ENCODE results near the gene SPAG7.
A peak's percentile ranks its signal among the peaks of the same experiment; 100 is the strongest.

Gene SPAG7

DNA sequence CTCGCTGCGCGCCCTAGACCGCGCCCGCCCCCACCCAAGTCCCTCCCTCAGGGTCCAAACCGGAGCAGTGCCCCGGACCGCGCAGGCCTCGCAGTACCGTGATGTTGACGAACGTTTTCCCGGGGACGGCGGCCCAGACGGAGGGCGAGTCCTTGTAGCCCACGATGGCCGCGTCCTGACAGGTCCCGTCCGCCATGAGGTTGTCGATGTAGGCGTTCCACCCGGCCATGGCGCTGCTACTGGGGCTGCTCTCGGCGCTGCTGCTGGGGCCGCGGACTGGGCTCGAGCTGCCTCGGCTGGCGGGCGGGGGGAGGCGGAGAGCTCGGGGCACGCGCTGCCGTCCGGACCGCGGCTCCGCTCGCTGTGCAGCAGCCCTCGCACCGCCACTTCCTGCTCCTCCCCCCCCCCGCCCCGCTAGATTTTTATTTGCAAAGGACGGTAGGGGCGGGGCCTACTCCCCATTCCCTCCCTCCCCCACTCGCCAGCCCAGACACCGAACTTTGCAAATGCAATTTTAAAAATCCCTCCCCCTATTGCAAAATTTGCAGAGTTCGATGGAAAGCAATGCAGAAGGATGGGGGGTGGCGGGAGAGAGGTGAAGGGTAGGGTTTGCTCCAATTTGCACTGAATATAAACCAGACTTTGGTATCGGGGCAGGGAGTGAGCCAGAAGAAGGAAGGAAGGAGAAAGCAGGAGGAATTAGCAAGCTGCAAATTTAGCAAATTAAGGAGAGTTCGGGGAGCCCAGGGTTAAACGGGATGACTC is 19.3 kb downstream of the SPAG7 start, which contains the start of gene PFN1:
TSS of gene PFN1 (minus strand) at position 365 of the 765 bp plus-strand sequence. CDS start at position 229, 136 bp downstream.
- no peaks in the 10 kb centered on the region for H3K9me3 ChIP-seq (ENCODE audit: low read length)
- H3K4me1 ChIP-seq (ENCODE audit: insufficient read depth, low read length, severe bottlenecking), result peaks cover 55% of the 10 kb centered on the region
- peaks cover 9% of the 10 kb centered on the region for H3K79me2 ChIP-seq (ENCODE audit: insufficient read depth, low read length)
- H3K4me2 ChIP-seq (ENCODE audit: low read length), result peak within 1 kb of the TSS; percentile 94
- H2AFZ ChIP-seq (ENCODE audit: low read length), result no peak within 1 kb of the TSS
- H4K20me1 ChIP-seq (ENCODE audit: insufficient read depth, low read length), result no peaks in the 10 kb centered on the region
- H3K9ac ChIP-seq (ENCODE audit: low read length), result peak within 1 kb of the TSS; percentile 92
- H3F3A ChIP-seq (ENCODE audit: insufficient read depth, low read length), result peaks cover 18% of the 10 kb centered on the region
- peaks cover 46% of the 10 kb centered on the region for H3K36me3 ChIP-seq (ENCODE audit: insufficient read depth, low read length)
- TF ChIP-seq, protein P1, sequence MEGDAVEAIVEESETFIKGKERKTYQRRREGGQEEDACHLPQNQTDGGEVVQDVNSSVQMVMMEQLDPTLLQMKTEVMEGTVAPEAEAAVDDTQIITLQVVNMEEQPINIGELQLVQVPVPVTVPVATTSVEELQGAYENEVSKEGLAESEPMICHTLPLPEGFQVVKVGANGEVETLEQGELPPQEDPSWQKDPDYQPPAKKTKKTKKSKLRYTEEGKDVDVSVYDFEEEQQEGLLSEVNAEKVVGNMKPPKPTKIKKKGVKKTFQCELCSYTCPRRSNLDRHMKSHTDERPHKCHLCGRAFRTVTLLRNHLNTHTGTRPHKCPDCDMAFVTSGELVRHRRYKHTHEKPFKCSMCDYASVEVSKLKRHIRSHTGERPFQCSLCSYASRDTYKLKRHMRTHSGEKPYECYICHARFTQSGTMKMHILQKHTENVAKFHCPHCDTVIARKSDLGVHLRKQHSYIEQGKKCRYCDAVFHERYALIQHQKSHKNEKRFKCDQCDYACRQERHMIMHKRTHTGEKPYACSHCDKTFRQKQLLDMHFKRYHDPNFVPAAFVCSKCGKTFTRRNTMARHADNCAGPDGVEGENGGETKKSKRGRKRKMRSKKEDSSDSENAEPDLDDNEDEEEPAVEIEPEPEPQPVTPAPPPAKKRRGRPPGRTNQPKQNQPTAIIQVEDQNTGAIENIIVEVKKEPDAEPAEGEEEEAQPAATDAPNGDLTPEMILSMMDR (IDR thresholded peaks at IDR 0.05; ENCODE audit: low read length), result no peak
- no peak for TF ChIP-seq EZH2 (IDR thresholded peaks at IDR 0.05; ENCODE audit: borderline replicate concordance, low read length)
- H3K27me3 ChIP-seq (ENCODE audit: insufficient read depth, low read length), result no peaks in the 10 kb centered on the region
- peak within 1 kb of the TSS; percentile 100 for H3K27ac ChIP-seq (ENCODE audit: low read depth, low read length, poor library complexity, severe bottlenecking)
- peak within 1 kb of the TSS; percentile 84 for H3K4me3 ChIP-seq (ENCODE audit: low read depth, low read length, poor library complexity, severe bottlenecking)
- no peaks in the 10 kb centered on the region for H3K9me2 ChIP-seq (ENCODE audit: low read depth, low read length)

DNA sequence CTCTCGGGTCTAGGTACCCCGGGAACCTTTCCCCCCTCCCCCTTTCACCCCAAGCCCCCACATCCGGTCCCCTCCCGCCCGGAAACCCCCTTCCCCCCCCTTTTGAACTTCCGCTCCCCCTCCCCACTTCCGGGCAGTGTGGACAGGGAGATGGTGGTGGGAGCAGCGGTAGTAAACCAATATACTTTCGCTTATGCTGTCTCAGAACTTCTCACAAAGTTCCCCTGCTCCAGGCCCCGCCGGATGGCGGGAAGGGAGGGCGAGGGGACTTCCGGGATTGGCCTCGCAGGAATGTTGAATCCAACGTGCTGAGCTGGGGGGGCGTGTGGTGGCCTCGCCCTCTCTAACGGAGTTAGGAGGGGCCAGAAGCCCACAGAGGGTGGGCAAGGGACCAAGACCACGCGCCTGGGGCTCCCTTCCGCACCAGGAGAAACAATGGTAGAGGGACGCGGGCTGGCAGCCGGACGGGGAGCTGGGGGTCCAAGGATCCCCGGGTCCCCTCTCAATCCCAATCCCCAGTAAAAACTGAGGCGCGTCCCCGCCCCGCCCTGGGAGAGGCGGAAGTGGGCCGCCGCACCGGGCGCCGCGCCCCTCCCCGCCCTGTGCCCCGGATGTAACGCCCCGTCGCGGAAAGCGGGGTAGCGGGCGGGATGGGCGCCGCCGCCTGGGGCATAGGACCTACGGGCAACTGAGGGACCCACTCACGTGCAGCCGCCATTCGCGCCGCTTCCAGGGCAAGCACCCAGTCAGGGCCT is 20.0 kb downstream of the SPAG7 start:
- peaks cover 54% of the 10 kb centered on the region for H3K36me3 ChIP-seq (ENCODE audit: insufficient read depth, low read length)
- peak overlapping the region; percentile 100 for H3K27ac ChIP-seq (ENCODE audit: low read depth, low read length, poor library complexity, severe bottlenecking)
- no peaks in the 10 kb centered on the region for H3K9me2 ChIP-seq (ENCODE audit: low read depth, low read length)
- H3K79me2 ChIP-seq (ENCODE audit: insufficient read depth, low read length), result peaks cover 9% of the 10 kb centered on the region
- H4K20me1 ChIP-seq (ENCODE audit: insufficient read depth, low read length), result no peaks in the 10 kb centered on the region
- H3K4me1 ChIP-seq (ENCODE audit: insufficient read depth, low read length, severe bottlenecking), result peaks cover 60% of the 10 kb centered on the region
- no peak overlapping the region for H2AFZ ChIP-seq (ENCODE audit: low read length)
- H3F3A ChIP-seq (ENCODE audit: insufficient read depth, low read length), result peaks cover 18% of the 10 kb centered on the region
- H3K9ac ChIP-seq (ENCODE audit: low read length), result peak overlapping the region; percentile 92
- no peaks in the 10 kb centered on the region for H3K27me3 ChIP-seq (ENCODE audit: insufficient read depth, low read length)
- H3K9me3 ChIP-seq (ENCODE audit: low read length), result no peaks in the 10 kb centered on the region
- peak overlapping the region; percentile 84 for H3K4me3 ChIP-seq (ENCODE audit: low read depth, low read length, poor library complexity, severe bottlenecking)
- peak overlapping the region; percentile 94 for H3K4me2 ChIP-seq (ENCODE audit: low read length)
- TF ChIP-seq, protein P1 (IDR thresholded peaks at IDR 0.05; ENCODE audit: low read length), result no peak
- no peak for TF ChIP-seq EZH2 (IDR thresholded peaks at IDR 0.05; ENCODE audit: borderline replicate concordance, low read length)

DNA sequence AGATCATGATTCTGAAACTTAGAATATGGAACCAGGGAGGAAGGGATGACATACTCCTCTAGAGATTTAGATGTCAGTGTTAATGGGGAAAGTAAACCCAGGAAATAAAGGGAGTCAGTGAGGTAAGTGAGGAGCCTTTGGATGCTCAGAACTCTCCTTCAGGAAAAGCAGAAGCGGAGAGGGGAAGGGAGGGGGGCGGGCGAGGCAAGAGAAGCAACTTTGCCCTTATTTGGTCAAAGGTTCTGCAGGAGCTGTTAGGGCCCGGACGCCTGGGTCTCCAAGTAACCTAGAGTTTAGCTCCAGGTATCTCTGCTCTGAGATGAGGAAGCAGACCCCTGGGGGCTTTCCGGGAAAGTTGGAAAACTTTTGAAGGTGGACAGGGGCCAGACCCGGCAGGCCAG is 20.6 kb downstream of the SPAG7 start:
- peaks cover 60% of the 10 kb centered on the region for H3K36me3 ChIP-seq (ENCODE audit: insufficient read depth, low read length)
- peaks cover 9% of the 10 kb centered on the region for H3K79me2 ChIP-seq (ENCODE audit: insufficient read depth, low read length)
- H3K9me3 ChIP-seq (ENCODE audit: low read length), result no peaks in the 10 kb centered on the region
- peak overlapping the region; percentile 75 for H3K4me2 ChIP-seq (ENCODE audit: low read length)
- peak overlapping the region; percentile 84 for H3K4me3 ChIP-seq (ENCODE audit: low read depth, low read length, poor library complexity, severe bottlenecking)
- H3K4me1 ChIP-seq (ENCODE audit: insufficient read depth, low read length, severe bottlenecking), result peaks cover 66% of the 10 kb centered on the region
- no peaks in the 10 kb centered on the region for H3K27me3 ChIP-seq (ENCODE audit: insufficient read depth, low read length)
- H3K9ac ChIP-seq (ENCODE audit: low read length), result peak overlapping the region; percentile 92
- no peak overlapping the region for H2AFZ ChIP-seq (ENCODE audit: low read length)
- peak overlapping the region; percentile 100 for H3K27ac ChIP-seq (ENCODE audit: low read depth, low read length, poor library complexity, severe bottlenecking)
- H4K20me1 ChIP-seq (ENCODE audit: insufficient read depth, low read length), result no peaks in the 10 kb centered on the region
- TF ChIP-seq EZH2 (IDR thresholded peaks at IDR 0.05; ENCODE audit: borderline replicate concordance, low read length), result no peak
- TF ChIP-seq, protein P1 (IDR thresholded peaks at IDR 0.05; ENCODE audit: low read length), result no peak
- H3K9me2 ChIP-seq (ENCODE audit: low read depth, low read length), result no peaks in the 10 kb centered on the region
- H3F3A ChIP-seq (ENCODE audit: insufficient read depth, low read length), result peaks cover 18% of the 10 kb centered on the region

All from OCI-LY1 (cell line).